Mesendoderm (in vitro differentiated cells): ENCODE data around the gene EIF4G1.
"Not testable (repeated sequence)": the region's sequence is repeated elsewhere in the genome, so short reads cannot be mapped to it uniquely, and the experiment has no call there.

ENCODE experiments used
- DNase-seq: peaks from one replicate; pipeline ENCODE4 v3.0.0; 2013
- H2AK5ac ChIP-seq: 2 replicates; pipeline ENCODE4 v1.6.1; 2013; ENCODE audit warnings: low read length, inconsistent platforms
- H2BK120ac ChIP-seq: 2 replicates; pipeline ENCODE4 v1.6.1; 2013; ENCODE audit warnings: low read depth, mild to moderate bottlenecking, low read length, moderate library complexity, mixed read lengths
- H2BK15ac ChIP-seq: replicated peaks from 2 replicates; pipeline ENCODE4 v1.6.1; 2013; ENCODE audit warnings: low read depth, mild to moderate bottlenecking, moderate library complexity
- H2BK5ac ChIP-seq: 2 replicates; pipeline ENCODE4 v1.6.1; 2013; ENCODE audit warnings: low read length, inconsistent platforms
- H3K18ac ChIP-seq: 2 replicates; pipeline ENCODE4 v1.6.1; 2013; ENCODE audit warnings: mild to moderate bottlenecking, low read length, mixed read lengths
- H3K23ac ChIP-seq: one replicate; pipeline ENCODE4 v1.6.1; 2013; ENCODE audit warnings: low read length
- H3K27ac ChIP-seq: 2 replicates; pipeline ENCODE4 v1.5.1; 2013; ENCODE audit warnings: low read depth, mild to moderate bottlenecking, inconsistent platforms, low read length, moderate library complexity
- H3K27me3 ChIP-seq: 2 replicates; pipeline ENCODE4 v1.6.1; 2013; ENCODE audit warnings: low read length, control low read depth, mild to moderate bottlenecking, inconsistent platforms; ENCODE audit not compliant: insufficient read depth, poor library complexity
- H3K36me3 ChIP-seq: 2 replicates; pipeline ENCODE4 v1.6.1; 2013; ENCODE audit warnings: low read length, inconsistent platforms; ENCODE audit not compliant: control insufficient read depth, insufficient read depth
- H3K4ac ChIP-seq: one replicate; pipeline ENCODE4 v1.6.1; 2013; ENCODE audit warnings: low read depth, mild to moderate bottlenecking, low read length, moderate library complexity
- H3K4me1 ChIP-seq: 2 replicates; pipeline ENCODE4 v1.6.1; 2013; ENCODE audit warnings: low read depth, low read length, inconsistent platforms; ENCODE audit not compliant: control insufficient read depth
- H3K4me2 ChIP-seq: 2 replicates; pipeline ENCODE4 v1.6.1; 2013; ENCODE audit warnings: low read length
- H3K4me3 ChIP-seq: 2 replicates; pipeline ENCODE4 v1.5.1; 2013; ENCODE audit warnings: mild to moderate bottlenecking, low read length
- H3K56ac ChIP-seq: one replicate; pipeline ENCODE4 v1.6.1; 2013; ENCODE audit warnings: low read length
- H3K79me1 ChIP-seq: 2 replicates; pipeline ENCODE4 v1.6.1; 2013; ENCODE audit warnings: low read length, inconsistent platforms
- H3K79me2 ChIP-seq: 2 replicates; pipeline ENCODE4 v1.6.1; 2013; ENCODE audit warnings: mild to moderate bottlenecking, low read length; ENCODE audit not compliant: control insufficient read depth, insufficient read depth
- H3K9ac ChIP-seq: 2 replicates; pipeline ENCODE4 v1.6.1; 2013; ENCODE audit warnings: low read length, inconsistent platforms
- H4K5ac ChIP-seq: one replicate; pipeline ENCODE4 v1.6.1; 2013; ENCODE audit warnings: low read length
- H4K8ac ChIP-seq: one replicate; pipeline ENCODE4 v1.6.1; 2013; ENCODE audit warnings: low read depth, mild to moderate bottlenecking, control low read depth, low read length, moderate library complexity
- WGBS: extraction: QIAGEN DNeasy Blood & Tissue Kit; methylation state at CpG from one replicate; pipeline ENCODE4 v1.1.7; 2013; ENCODE audit warnings: low lambda C conversion rate, missing lambda C conversion rate; ENCODE audit not compliant: insufficient coverage; ENCODE audit errors: extremely low coverage; 5-methylcytosine and 5-hydroxymethylcytosine counted together

EIF4G1 gene

GRCh38 chr3:184339451-184340135 is 25.2 kb downstream of the EIF4G1 start:
- H2BK120ac ChIP-seq, H3K4me2 ChIP-seq, H3K79me1 ChIP-seq, H3K18ac ChIP-seq, H4K8ac ChIP-seq, H2BK15ac ChIP-seq, H3K36me3 ChIP-seq, H3K4me1 ChIP-seq, H3K27ac ChIP-seq, H3K23ac ChIP-seq, DNase-seq, H4K5ac ChIP-seq, H3K4me3 ChIP-seq, H3K4ac ChIP-seq, H3K79me2 ChIP-seq, H3K27me3 ChIP-seq, H2BK5ac ChIP-seq, H3K56ac ChIP-seq, H2AK5ac ChIP-seq, H3K9ac ChIP-seq: not testable (repeated sequence)
- whole genome bisulfite sequencing: no CpG with 5 or more reads among the region's 19 CpGs

GRCh38 chr3:184341925-184342324 is 27.5 kb downstream of the EIF4G1 start:
- Histone ChIP-seq H3K18ac (no peak overlapping the region), H3K36me3 (peaks cover 5% of the 10 kb centered on the region), H2AK5ac (no peak overlapping the region), H2BK15ac (no peak overlapping the region), H3K79me1 (no peaks in the 10 kb centered on the region), H3K9ac (no peak overlapping the region), H4K5ac (no peak overlapping the region), H3K56ac (no peak overlapping the region), H3K4ac (no peak overlapping the region), H3K23ac (no peak overlapping the region), H4K8ac (no peak overlapping the region), H3K79me2 (no peaks in the 10 kb centered on the region), H3K4me2 (no peak overlapping the region), H3K4me1 (peaks cover 4% of the 10 kb centered on the region), H3K27me3 (no peaks in the 10 kb centered on the region), H3K4me3 (no peak overlapping the region), H3K27ac (no peak overlapping the region), H2BK5ac (no peak overlapping the region), H2BK120ac (no peak overlapping the region)
- no CpG with 5 or more reads among the region's 7 CpGs for WGBS
- DNase-seq: no peak

DNA sequence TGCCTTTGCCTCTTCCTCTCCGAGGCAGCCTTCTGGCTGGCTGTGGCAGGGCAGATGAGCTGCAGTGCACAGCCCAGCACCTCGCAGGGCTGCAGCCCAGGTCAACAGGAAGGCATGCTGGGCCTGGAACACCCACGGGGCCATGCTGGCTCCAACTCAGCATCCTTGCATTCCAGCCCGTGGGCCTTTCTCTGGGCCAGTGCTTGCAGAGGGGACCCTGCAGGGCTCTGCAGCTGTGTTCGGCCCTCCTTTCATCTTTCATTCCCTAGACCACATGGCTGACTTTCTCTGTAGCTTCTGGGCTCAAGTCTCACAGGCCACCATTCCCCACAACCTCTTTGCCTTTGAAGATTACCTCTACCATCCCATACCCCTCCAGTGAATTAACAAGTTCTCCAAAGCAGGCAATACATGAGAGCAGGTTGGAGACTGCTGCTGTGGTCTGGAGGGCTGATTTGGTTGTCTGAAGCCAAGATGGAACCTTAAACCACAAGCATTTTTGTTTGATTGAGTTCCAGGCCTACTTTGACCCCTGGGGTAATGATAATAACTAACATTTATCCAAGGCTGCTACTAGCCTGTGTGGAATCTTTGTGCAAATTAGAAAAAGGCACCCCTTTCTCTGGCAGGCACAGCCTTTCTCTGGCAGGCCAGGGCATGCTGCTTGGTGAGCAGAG is 28.9 kb downstream of the EIF4G1 start:
- Histone ChIP-seq H3K18ac (no peak overlapping the region), H3K4me1 (peaks cover 4% of the 10 kb centered on the region), H2BK120ac (no peak overlapping the region), H3K27ac (no peak overlapping the region), H4K8ac (no peak overlapping the region), H3K56ac (no peak overlapping the region), H2BK5ac (no peak overlapping the region), H3K4me2 (no peak overlapping the region), H3K36me3 (peaks cover 5% of the 10 kb centered on the region), H3K4me3 (no peak overlapping the region), H3K23ac (no peak overlapping the region), H3K27me3 (no peaks in the 10 kb centered on the region), H2AK5ac (no peak overlapping the region), H3K79me1 (no peaks in the 10 kb centered on the region), H3K79me2 (no peaks in the 10 kb centered on the region), H3K4ac (no peak overlapping the region), H2BK15ac (no peak overlapping the region), H4K5ac (no peak overlapping the region), H3K9ac (no peak overlapping the region)
- DNase-seq: no peak
- no CpG with 5 or more reads among the region's 5 CpGs for WGBS

DNA sequence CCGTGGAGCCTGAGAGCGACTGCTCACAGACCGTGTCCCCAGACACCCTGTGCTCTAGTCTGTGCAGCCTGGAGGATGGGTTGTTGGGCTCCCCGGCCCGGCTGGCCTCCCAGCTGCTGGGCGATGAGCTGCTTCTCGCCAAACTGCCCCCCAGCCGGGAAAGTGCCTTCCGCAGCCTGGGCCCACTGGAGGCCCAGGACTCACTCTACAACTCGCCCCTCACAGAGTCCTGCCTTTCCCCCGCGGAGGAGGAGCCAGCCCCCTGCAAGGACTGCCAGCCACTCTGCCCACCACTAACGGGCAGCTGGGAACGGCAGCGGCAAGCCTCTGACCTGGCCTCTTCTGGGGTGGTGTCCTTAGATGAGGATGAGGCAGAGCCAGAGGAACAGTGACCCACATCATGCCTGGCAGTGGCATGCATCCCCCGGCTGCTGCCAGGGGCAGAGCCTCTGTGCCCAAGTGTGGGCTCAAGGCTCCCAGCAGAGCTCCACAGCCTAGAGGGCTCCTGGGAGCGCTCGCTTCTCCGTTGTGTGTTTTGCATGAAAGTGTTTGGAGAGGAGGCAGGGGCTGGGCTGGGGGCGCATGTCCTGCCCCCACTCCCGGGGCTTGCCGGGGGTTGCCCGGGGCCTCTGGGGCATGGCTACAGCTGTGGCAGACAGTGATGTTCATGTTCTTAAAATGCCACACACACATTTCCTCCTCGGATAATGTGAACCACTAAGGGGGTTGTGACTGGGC is 30.3 kb downstream of the EIF4G1 start:
- WGBS: no CpG with 5 or more reads among the region's 24 CpGs
- Histone ChIP-seq H3K23ac (no peak overlapping the region), H3K27me3 (no peaks in the 10 kb centered on the region), H4K5ac (no peak overlapping the region), H3K18ac (no peak overlapping the region), H3K79me1 (no peaks in the 10 kb centered on the region), H3K4ac (no peak overlapping the region), H2BK5ac (no peak overlapping the region), H3K4me3 (no peak overlapping the region), H2AK5ac (no peak overlapping the region), H3K56ac (peak overlapping the region; percentile 15), H2BK15ac (no peak overlapping the region), H3K4me1 (peaks cover 4% of the 10 kb centered on the region), H4K8ac (no peak overlapping the region), H3K79me2 (no peaks in the 10 kb centered on the region), H3K9ac (no peak overlapping the region), H3K4me2 (no peak overlapping the region), H3K36me3 (peaks cover 5% of the 10 kb centered on the region), H3K27ac (no peak overlapping the region), H2BK120ac (no peak overlapping the region)
- no peak for DNase-seq

DNA sequence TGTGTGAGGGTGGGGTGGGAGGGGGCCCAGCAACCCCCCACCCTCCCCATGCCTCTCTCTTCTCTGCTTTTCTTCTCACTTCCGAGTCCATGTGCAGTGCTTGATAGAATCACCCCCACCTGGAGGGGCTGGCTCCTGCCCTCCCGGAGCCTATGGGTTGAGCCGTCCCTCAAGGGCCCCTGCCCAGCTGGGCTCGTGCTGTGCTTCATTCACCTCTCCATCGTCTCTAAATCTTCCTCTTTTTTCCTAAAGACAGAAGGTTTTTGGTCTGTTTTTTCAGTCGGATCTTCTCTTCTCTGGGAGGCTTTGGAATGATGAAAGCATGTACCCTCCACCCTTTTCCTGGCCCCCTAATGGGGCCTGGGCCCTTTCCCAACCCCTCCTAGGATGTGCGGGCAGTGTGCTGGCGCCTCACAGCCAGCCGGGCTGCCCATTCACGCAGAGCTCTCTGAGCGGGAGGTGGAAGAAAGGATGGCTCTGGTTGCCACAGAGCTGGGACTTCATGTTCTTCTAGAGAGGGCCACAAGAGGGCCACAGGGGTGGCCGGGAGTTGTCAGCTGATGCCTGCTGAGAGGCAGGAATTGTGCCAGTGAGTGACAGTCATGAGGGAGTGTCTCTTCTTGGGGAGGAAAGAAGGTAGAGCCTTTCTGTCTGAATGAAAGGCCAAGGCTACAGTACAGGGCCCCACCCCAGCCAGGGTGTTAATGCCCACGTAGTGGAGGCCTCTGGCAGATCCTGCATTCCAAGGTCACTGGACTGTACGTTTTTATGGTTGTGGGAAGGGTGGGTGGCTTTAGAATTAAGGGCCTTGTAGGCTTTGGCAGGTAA is 31.1 kb downstream of the EIF4G1 start:
- H2BK15ac ChIP-seq: no peak overlapping the region
- no peaks in the 10 kb centered on the region for H3K27me3 ChIP-seq
- H4K8ac ChIP-seq: no peak overlapping the region
- no peaks in the 10 kb centered on the region for H3K79me2 ChIP-seq
- no peak overlapping the region for H3K4ac ChIP-seq
- peaks cover 5% of the 10 kb centered on the region for H3K36me3 ChIP-seq
- no peak overlapping the region for H3K4me3 ChIP-seq
- no CpG with 5 or more reads among the region's 14 CpGs for WGBS
- H3K18ac ChIP-seq: no peak overlapping the region
- H4K5ac ChIP-seq: no peak overlapping the region
- no peak overlapping the region for H3K4me2 ChIP-seq
- H3K9ac ChIP-seq: peak overlapping the region; percentile 29
- no peak overlapping the region for H2AK5ac ChIP-seq
- H3K23ac ChIP-seq: no peak overlapping the region
- H2BK120ac ChIP-seq: no peak overlapping the region
- H3K79me1 ChIP-seq: no peaks in the 10 kb centered on the region
- H2BK5ac ChIP-seq: no peak overlapping the region
- H3K4me1 ChIP-seq: peaks cover 4% of the 10 kb centered on the region
- H3K56ac ChIP-seq: peak overlapping the region; percentile 49
- DNase-seq: peak; percentile 96
- no peak overlapping the region for H3K27ac ChIP-seq
